ENCODE results near the gene PDE4D. TPM values are rescaled to one million over a fixed set of nuclear protein-coding genes. Genes with fewer than 3 reads are reported as not detected.

Gene PDE4D
- total RNA-seq, 1 experiment from 2014 or later, result 6.5 TPM

GRCh38 chr5:58985759-58986158 lies 907.8 kb downstream of the PDE4D start:
- BruUV-seq (replicated peaks), result no TSS peak
- ChIA-PET CTCF (no interaction called here), POLR2A (ENCODE audit: low non-redundant PET) (no interaction called here)
- no peaks in the 10 kb centered on the region for H3K9me3 ChIP-seq (ENCODE audit: low read depth, low read length, poor library complexity, severe bottlenecking)
- no peak for DNase-seq (ENCODE audit: low spot score)
- H3K27me3 ChIP-seq (replicated peaks; ENCODE audit: insufficient read depth, low read depth, low read length, poor library complexity), result no peaks in the 10 kb centered on the region
- TF ChIP-seq EZH2 (IDR thresholded peaks at IDR 0.05; ENCODE audit: borderline replicate concordance, low read depth, low read length, poor library complexity, severe bottlenecking) (no peak), CTCF (conservative IDR thresholded peaks at IDR 0.05; ENCODE audit: low read depth, low read length) (no peak)
- no peak overlapping the region for H3K27ac ChIP-seq (ENCODE audit: low read depth, low read length, poor library complexity, severe bottlenecking)
- H3K36me3 ChIP-seq (ENCODE audit: insufficient read depth, low read length, poor library complexity, severe bottlenecking), result no peaks in the 10 kb centered on the region
- H3K4me3 ChIP-seq (ENCODE audit: low read depth, low read length, poor library complexity, severe bottlenecking), result no peak overlapping the region
- intact Hi-C loops (cut with micrococcal nuclease; ENCODE audit: unreplicated experiment), result no loop called here
- peaks cover 10% of the 10 kb centered on the region for H3K4me1 ChIP-seq (ENCODE audit: insufficient read depth, low read length, poor library complexity, severe bottlenecking)

GRCh38 chr5:58985311-58985710 lies 908.2 kb downstream of the PDE4D start:
- Histone ChIP-seq H3K27ac (ENCODE audit: low read depth, low read length, poor library complexity, severe bottlenecking) (no peak overlapping the region), H3K9me3 (ENCODE audit: low read depth, low read length, poor library complexity, severe bottlenecking) (no peaks in the 10 kb centered on the region), H3K4me3 (ENCODE audit: low read depth, low read length, poor library complexity, severe bottlenecking) (no peak overlapping the region), H3K36me3 (ENCODE audit: insufficient read depth, low read length, poor library complexity, severe bottlenecking) (no peaks in the 10 kb centered on the region), H3K27me3 (replicated peaks; ENCODE audit: insufficient read depth, low read depth, low read length, poor library complexity) (no peaks in the 10 kb centered on the region), H3K4me1 (ENCODE audit: insufficient read depth, low read length, poor library complexity, severe bottlenecking) (peaks cover 10% of the 10 kb centered on the region)
- TF ChIP-seq EZH2 (IDR thresholded peaks at IDR 0.05; ENCODE audit: borderline replicate concordance, low read depth, low read length, poor library complexity, severe bottlenecking) (no peak), CTCF (conservative IDR thresholded peaks at IDR 0.05; ENCODE audit: low read depth, low read length) (no peak)
- CTCF ChIA-PET, result no interaction called here
- no TSS peak for BruUV-seq (replicated peaks)
- POLR2A ChIA-PET (ENCODE audit: low non-redundant PET), result no interaction called here
- DNase-seq (ENCODE audit: low spot score), result no peak
- intact Hi-C loops (cut with micrococcal nuclease; ENCODE audit: unreplicated experiment), result no loop called here

- intact Hi-C loops (cut with micrococcal nuclease; ENCODE audit: unreplicated experiment), result no loop called here
- H3K36me3 ChIP-seq (ENCODE audit: insufficient read depth, low read length, poor library complexity, severe bottlenecking), result no peaks in the 10 kb centered on the region
- H3K27me3 ChIP-seq (replicated peaks; ENCODE audit: insufficient read depth, low read depth, low read length, poor library complexity), result no peaks in the 10 kb centered on the region
- no peaks in the 10 kb centered on the region for H3K9me3 ChIP-seq (ENCODE audit: low read depth, low read length, poor library complexity, severe bottlenecking)
- CTCF ChIA-PET, result no interaction called here
- DNase-seq (ENCODE audit: low spot score), result no peak
- POLR2A ChIA-PET (ENCODE audit: low non-redundant PET), result no interaction called here
- no peak overlapping the region for H3K4me3 ChIP-seq (ENCODE audit: low read depth, low read length, poor library complexity, severe bottlenecking)
- H3K27ac ChIP-seq (ENCODE audit: low read depth, low read length, poor library complexity, severe bottlenecking), result no peak overlapping the region
- TF ChIP-seq EZH2 (IDR thresholded peaks at IDR 0.05; ENCODE audit: borderline replicate concordance, low read depth, low read length, poor library complexity, severe bottlenecking) (no peak), CTCF (conservative IDR thresholded peaks at IDR 0.05; ENCODE audit: low read depth, low read length) (no peak)
- BruUV-seq (replicated peaks), result no TSS peak
- peaks cover 10% of the 10 kb centered on the region for H3K4me1 ChIP-seq (ENCODE audit: insufficient read depth, low read length, poor library complexity, severe bottlenecking)
These were observed 909.7 kb downstream of the PDE4D start for GRCh38 chr5:58983526-58984452.
